Gastroesophageal sphincter (tissue), 3 donors: ENCODE data around the gene PEX26.
A peak's percentile ranks its signal among the peaks of the same experiment; 100 is the strongest.

Experiments used
- CTCF ChIP-seq, 4 experiments: fragments of 200-600 bp in 2 of 4; fragments of 450-650 bp in 2 of 4; sonication (generic) in 1 of 4; IDR thresholded peaks; one replicate each; pipeline ENCODE4 v1.5.1; 2017 to 2019; ENCODE audit warnings: antibody characterized with exemption in 4 of 4, mild to moderate bottlenecking in 2 of 4, moderate library complexity in 2 of 4
- EP300 ChIP-seq: sonication (generic); formaldehyde crosslinking; IDR thresholded peaks from one replicate; pipeline ENCODE4 v1.6.1; 2017; ENCODE audit warnings: antibody characterized with exemption, mild to moderate bottlenecking
- POLR2A ChIP-seq, 2 donors: fragments of 450-650 bp; IDR thresholded peaks; one replicate each; pipeline ENCODE4 v1.6.1; 2017; ENCODE audit warnings: antibody characterized with exemption in 2 of 2, mild to moderate bottlenecking in 2 of 2, moderate library complexity in 1 of 2

DNA sequence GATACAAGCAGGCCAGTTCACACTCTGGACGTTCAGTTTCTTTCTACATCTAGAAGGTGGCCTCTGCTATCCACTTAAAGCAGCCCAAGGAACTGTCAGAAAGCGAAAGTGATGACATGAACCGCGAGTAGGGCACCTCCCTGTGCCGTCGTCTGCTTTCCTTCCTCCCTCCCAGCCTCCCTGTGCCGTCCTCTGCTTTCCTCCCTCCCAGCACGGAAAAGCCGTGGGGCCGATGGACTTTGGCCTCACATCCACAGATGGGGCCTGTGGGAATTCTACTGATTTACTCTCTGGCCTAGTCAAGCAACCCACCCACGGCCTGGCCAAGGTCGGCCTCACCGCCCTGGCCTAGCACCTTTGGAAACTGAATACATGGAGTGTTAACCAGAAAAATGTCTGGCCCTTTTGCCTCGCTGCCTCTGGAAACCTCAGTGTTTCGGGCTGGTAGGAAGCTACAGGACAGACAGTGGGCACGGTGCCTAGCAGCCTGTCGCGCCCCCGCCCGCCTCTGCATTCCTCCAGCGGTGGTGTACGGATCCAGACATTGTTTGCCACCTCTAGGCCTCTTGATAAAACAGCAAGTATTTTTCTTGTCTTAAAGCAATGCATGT, 14.2 kb downstream of the PEX26 start:
- TF ChIP-seq CTCF (IDR thresholded peaks at IDR 0.05) (peak in 1 of 4 experiments; percentile 22), POLR2A (IDR thresholded peaks at IDR 0.05) (no peak), EP300 (no peak)
